ENCODE measurements around the gene RASGRP4. TPM values are rescaled to one million over a fixed set of nuclear protein-coding genes. Genes with fewer than 3 reads are reported as not detected.
A peak's percentile ranks its signal among the peaks of the same experiment; 100 is the strongest.

RASGRP4 gene
- total RNA-seq, 1 experiment from 2014 or later, result not detected

- Histone ChIP-seq H3K27ac (ENCODE audit: low read depth, low read length) (peak overlapping the region; percentile 39; the same call in 1 of the 2 replicates), H3K4me1 (ENCODE audit: control insufficient read depth in 1 of 2, insufficient read depth in 2 of 2, low read length in 2 of 2) (peaks cover 11 to 52% of the 10 kb centered on the region in 2 experiments), H3K9me2 (ENCODE audit: insufficient read depth) (no peaks in the 10 kb centered on the region), H4K20me1 (ENCODE audit: insufficient read depth) (no peaks in the 10 kb centered on the region), H3K4me3 (replicated peaks in 1 of 2; ENCODE audit: low read depth in 1 of 2, low read length in 2 of 2) (peak overlapping the region; percentile 64 to 68), H3K9ac (ENCODE audit: low read length) (peak overlapping the region; percentile 58), H2AFZ (ENCODE audit: low read depth, low read length, poor library complexity, severe bottlenecking) (no peak overlapping the region), H3K9me3 (ENCODE audit: control insufficient read depth in 1 of 2, insufficient read depth in 1 of 2, low read depth in 1 of 2, low read length in 2 of 2) (no peaks in the 10 kb centered on the region), H3K36me3 (ENCODE audit: control insufficient read depth in 1 of 2, insufficient read depth in 2 of 2, low read length in 2 of 2) (peaks cover 0 to 2% of the 10 kb centered on the region in 2 experiments; a peak in 1 of 4 replicates), H3K79me2 (ENCODE audit: insufficient read depth, low read length) (peaks cover 5% of the 10 kb centered on the region; the same call in 1 of the 2 replicates), H3K4me2 (ENCODE audit: low read length) (peak overlapping the region; percentile 93), H3K27me3 (ENCODE audit: insufficient read depth, low read length) (no peaks in the 10 kb centered on the region)
- intact Hi-C loops (cut with micrococcal nuclease), result no loop called here
- TF ChIP-seq EGR1 (IDR thresholded peaks at IDR 0.05; ENCODE audit: low read depth), result no peak
- no peak for TF ChIP-seq ZFX (IDR thresholded peaks at IDR 0.05)
- TF ChIP-seq ELF1 (IDR thresholded peaks at IDR 0.05; ENCODE audit: borderline replicate concordance, low read depth), result no peak
- no peak for TF ChIP-seq CBX3 (IDR thresholded peaks at IDR 0.05; ENCODE audit: low read depth)
- no peak for TF ChIP-seq SP1 (IDR thresholded peaks at IDR 0.05; ENCODE audit: low read depth)
- no peak for TF ChIP-seq TCF7L2 (IDR thresholded peaks at IDR 0.05; ENCODE audit: borderline replicate concordance, extremely low read depth, insufficient read depth, insufficient read length)
- TF ChIP-seq EZH2 (IDR thresholded peaks at IDR 0.05), result no peak
- no peak for TF ChIP-seq POLR2A (IDR thresholded peaks at IDR 0.05; ENCODE audit: borderline replicate concordance, extremely low read depth, insufficient read depth, insufficient read length)
- TF ChIP-seq POLR2AphosphoS5 (IDR thresholded peaks at IDR 0.05; ENCODE audit: low read depth, low read length), result no peak
- DNase-seq (ENCODE audit: low read depth, low spot score) (no peak), ATAC-seq (no peak)
- RAD21 ChIA-PET (ENCODE audit: low non-redundant PET in 1 of 2, low total read pairs in 2 of 2, uncharacterized antibody in 2 of 2, unreplicated experiment in 2 of 2), result interaction anchor here in 1 of 2 experiments (3.2 kb wide), 1 partner anchor 13 kb away, joined by 11 read pairs; the partner anchor contains the start of gene FAM98C
- CTCF ChIA-PET, result interaction anchor here (4.0 kb wide), 1 partner anchor 14 kb away, joined by 49 read pairs; the partner anchor contains the start of gene FAM98C
- POLR2A ChIA-PET, result interaction anchor here (1.7 kb wide), 1 partner anchor 13 kb away, joined by 8 read pairs; the partner anchor contains the start of gene FAM98C
- BruUV-seq (replicated peaks), result no TSS peak
Observed at GRCh38 chr19:38389101-38389925, 36.7 kb downstream of the RASGRP4 start.

Data from HCT116 (cell line).